Activated CD4-positive, alpha-beta T cell treated with anti-CD3 and anti-CD28 coated beads, Interleukin-2, amount 50 U/mL, for 16 hours (primary cell): ENCODE data around the gene SGSM1.
A peak's percentile ranks its signal among the peaks of the same experiment; 100 is the strongest.
"Not testable (repeated sequence)": the region's sequence is repeated elsewhere in the genome, so short reads cannot be mapped to it uniquely, and the experiment has no call there.

ENCODE experiments used
- DNase-seq: peaks from one replicate; pipeline ENCODE4 v3.0.0-alpha.2; 2020

The SGSM1 gene

GRCh38 chr22:24907101-24907500 is 101.1 kb downstream of the SGSM1 start:
- not testable (repeated sequence) for DNase-seq

- no peak for DNase-seq
These were observed 114.0 kb downstream of the SGSM1 start for GRCh38 chr22:24920029-24920428.

GRCh38 chr22:24925586-24926427 is 119.8 kb downstream of the SGSM1 start:
- no peak for DNase-seq

- no peak for DNase-seq
These were observed 120.4 kb downstream of the SGSM1 start for GRCh38 chr22:24926428-24926725.

GRCh38 chr22:24926849-24927579 is 121.0 kb downstream of the SGSM1 start:
- no peak for DNase-seq

GRCh38 chr22:24928322-24928721 is 122.3 kb downstream of the SGSM1 start:
- DNase-seq: no peak

GRCh38 chr22:24930678-24931077 is 124.7 kb downstream of the SGSM1 start:
- no peak for DNase-seq

GRCh38 chr22:24935771-24936483 is 129.9 kb downstream of the SGSM1 start:
- no peak for DNase-seq

- peak; percentile 39 for DNase-seq
These were observed 131.1 kb downstream of the SGSM1 start for GRCh38 chr22:24937114-24937513.

GRCh38 chr22:24938741-24939341 is 132.8 kb downstream of the SGSM1 start:
- peak; percentile 59 for DNase-seq

- no peak for DNase-seq
These were observed 136.3 kb downstream of the SGSM1 start for GRCh38 chr22:24942301-24942700.

GRCh38 chr22:24944217-24944937 is 138.4 kb downstream of the SGSM1 start:
- DNase-seq: no peak

GRCh38 chr22:24945430-24945829 is 139.4 kb downstream of the SGSM1 start:
- DNase-seq: no peak

- DNase-seq: no peak
These were observed 141.4 kb downstream of the SGSM1 start for GRCh38 chr22:24947383-24947782.

GRCh38 chr22:24947881-24948280 is 141.9 kb downstream of the SGSM1 start:
- no peak for DNase-seq

- no peak for DNase-seq
These were observed 142.6 kb downstream of the SGSM1 start for GRCh38 chr22:24948356-24949202.

- DNase-seq: no peak
These were observed 144.4 kb downstream of the SGSM1 start for GRCh38 chr22:24950272-24950902.

GRCh38 chr22:24951942-24952836 is 146.2 kb downstream of the SGSM1 start, which contains the start of gene KIAA1671:
Gene KIAA1671 (plus strand): TSS chr22:24952716. CDS start chr22:25028000, 75,284 bp downstream.
- peak; percentile 89 for DNase-seq

- DNase-seq: no peak
These were observed 146.9 kb downstream of the SGSM1 start for GRCh38 chr22:24952837-24953383.
